Karpas-422 (cell line): ENCODE results near the gene COLEC12. TPM values are rescaled to one million over a fixed set of nuclear protein-coding genes. Genes with fewer than 3 reads are reported as not detected.
"Not testable (repeated sequence)": the region's sequence is repeated elsewhere in the genome, so short reads cannot be mapped to it uniquely, and the experiment has no call there.

Source experiments
- DNase-seq: peaks from one replicate; pipeline ENCODE4 v3.0.0-alpha.2; 2015
- H2AFZ ChIP-seq: fragments of 200-600 bp; sonication (generic); 2 replicates; pipeline ENCODE4 v1.6.1; 2014; ENCODE audit warnings: antibody characterized with exemption, low read length, mixed read lengths
- H3K27ac ChIP-seq: fragments of 200-600 bp; sonication (generic); 2 replicates; pipeline ENCODE4 v1.5.1; 2014; ENCODE audit warnings: mild to moderate bottlenecking, low read length, moderate library complexity
- H3K27me3 ChIP-seq: fragments of 200-600 bp; sonication (generic); 2 replicates; pipeline ENCODE4 v1.6.1; 2014; ENCODE audit warnings: low read length, mixed read lengths
- H3K36me3 ChIP-seq: fragments of 200-600 bp; sonication (generic); 2 replicates; pipeline ENCODE4 v1.6.1; 2014; ENCODE audit warnings: low read length, mixed read lengths; ENCODE audit not compliant: insufficient read depth
- H3K4me1 ChIP-seq: fragments of 200-600 bp; sonication (generic); 2 replicates; pipeline ENCODE4 v1.6.1; 2014; ENCODE audit warnings: mild to moderate bottlenecking, low read length, mixed read lengths
- H3K4me2 ChIP-seq: fragments of 200-600 bp; sonication (generic); 2 replicates; pipeline ENCODE4 v1.6.1; 2014; ENCODE audit warnings: low read length, low read depth, mild to moderate bottlenecking; ENCODE audit not compliant: poor library complexity, severe bottlenecking
- H3K4me3 ChIP-seq: fragments of 200-600 bp; sonication (generic); 2 replicates; pipeline ENCODE4 v1.5.1; 2014; ENCODE audit warnings: mild to moderate bottlenecking, antibody characterized with exemption, low read length, mixed read lengths
- H3K79me2 ChIP-seq: fragments of 200-600 bp; sonication (generic); 2 replicates; pipeline ENCODE4 v1.6.1; 2014; ENCODE audit warnings: mild to moderate bottlenecking, low read length, mixed read lengths
- H3K9ac ChIP-seq: fragments of 200-600 bp; sonication (generic); 2 replicates; pipeline ENCODE4 v1.6.0; 2014; ENCODE audit warnings: low read length
- H3K9me2 ChIP-seq: fragments of 200-600 bp; sonication (generic), shearing (Covaris generic); replicated peaks from 2 replicates; pipeline ENCODE4 v1.6.0; 2014; ENCODE audit warnings: mild to moderate bottlenecking, low read length, moderate library complexity; ENCODE audit not compliant: insufficient read depth
- H3K9me3 ChIP-seq: fragments of 300-700, 200-600 bp; sonication (generic); 2 replicates; pipeline ENCODE4 v1.6.1; 2014; ENCODE audit warnings: low read length, mixed read lengths
- H4K20me1 ChIP-seq: fragments of 200-600 bp; sonication (generic); 2 replicates; pipeline ENCODE4 v1.6.1; 2014; ENCODE audit warnings: mild to moderate bottlenecking, antibody characterized with exemption, low read length, low read depth; ENCODE audit not compliant: insufficient read depth
- total RNA-seq: library from RNA; depleted of rRNA; stranded (reverse); fragments of >200 nt; shearing (Covaris generic); gene quantifications from 2 replicates; pipeline ENCODE4 v1.2.3, GENCODE V29; 2014; ENCODE audit warnings: low replicate concordance

COLEC12 gene
- total RNA-seq, 1 experiment from 2014 or later, result not detected

- H3K9me2 ChIP-seq, result no peaks in the 10 kb centered on the region
- no peak overlapping the region for H3K4me3 ChIP-seq
- no peak overlapping the region for H3K9ac ChIP-seq
- no peaks in the 10 kb centered on the region for H4K20me1 ChIP-seq
- H3K36me3 ChIP-seq, result no peaks in the 10 kb centered on the region
- no peak overlapping the region for H2AFZ ChIP-seq
- no peaks in the 10 kb centered on the region for H3K27me3 ChIP-seq
- no peak overlapping the region for H3K27ac ChIP-seq
- no peaks in the 10 kb centered on the region for H3K4me1 ChIP-seq
- H3K4me2 ChIP-seq, result no peak overlapping the region
- H3K79me2 ChIP-seq, result no peaks in the 10 kb centered on the region
- H3K9me3 ChIP-seq, result no peaks in the 10 kb centered on the region
- DNase-seq, result no peak
These were observed 92.1 kb downstream of the COLEC12 start for GRCh38 chr18:408367-408766.

DNA sequence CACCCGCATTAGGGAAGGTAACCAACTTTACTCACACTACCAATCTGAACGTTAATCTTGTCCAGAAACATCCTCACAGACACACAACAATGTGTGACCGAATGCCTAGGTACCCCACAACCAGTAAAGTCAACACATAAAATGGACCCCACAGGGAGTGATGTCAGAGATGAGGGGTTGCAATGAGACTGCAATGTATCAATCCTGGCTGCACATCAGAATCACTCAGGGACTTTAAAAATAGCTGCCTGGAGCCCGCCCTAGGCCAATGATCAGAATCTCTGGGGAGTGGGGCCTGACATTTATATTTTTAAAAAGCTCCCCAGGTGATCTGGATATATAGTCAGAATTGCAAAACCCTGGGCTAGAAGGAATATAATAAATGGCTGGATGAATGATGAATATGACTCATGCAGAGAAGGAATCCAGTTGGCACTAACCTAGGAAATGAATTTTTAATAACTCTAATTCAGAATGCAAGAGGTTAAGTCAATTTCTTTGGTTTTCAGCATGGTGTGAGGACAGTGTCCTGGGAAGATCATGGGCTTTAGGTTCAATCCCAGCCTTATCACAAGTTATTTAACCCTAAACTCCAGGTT is 92.8 kb downstream of the COLEC12 start:
- H4K20me1 ChIP-seq, result no peaks in the 10 kb centered on the region
- no peaks in the 10 kb centered on the region for H3K9me3 ChIP-seq
- no peak for DNase-seq
- no peaks in the 10 kb centered on the region for H3K36me3 ChIP-seq
- H3K4me1 ChIP-seq, result no peaks in the 10 kb centered on the region
- no peak overlapping the region for H3K27ac ChIP-seq
- H3K79me2 ChIP-seq, result no peaks in the 10 kb centered on the region
- no peak overlapping the region for H3K4me2 ChIP-seq
- no peak overlapping the region for H3K9ac ChIP-seq
- no peaks in the 10 kb centered on the region for H3K9me2 ChIP-seq
- no peak overlapping the region for H3K4me3 ChIP-seq
- H3K27me3 ChIP-seq, result no peaks in the 10 kb centered on the region
- no peak overlapping the region for H2AFZ ChIP-seq

GRCh38 chr18:407191-407590 is 93.3 kb downstream of the COLEC12 start:
- Histone ChIP-seq H4K20me1 (no peaks in the 10 kb centered on the region), H3K4me1 (no peaks in the 10 kb centered on the region), H3K9me3 (no peaks in the 10 kb centered on the region), H3K36me3 (no peaks in the 10 kb centered on the region), H2AFZ (no peak overlapping the region), H3K9ac (no peak overlapping the region), H3K27me3 (no peaks in the 10 kb centered on the region), H3K9me2 (no peaks in the 10 kb centered on the region), H3K4me2 (no peak overlapping the region), H3K79me2 (no peaks in the 10 kb centered on the region), H3K27ac (no peak overlapping the region), H3K4me3 (no peak overlapping the region)
- no peak for DNase-seq

- Histone ChIP-seq H3K4me1 (no peaks in the 10 kb centered on the region), H3K79me2 (no peaks in the 10 kb centered on the region), H3K27ac (no peak overlapping the region), H2AFZ (no peak overlapping the region), H3K27me3 (no peaks in the 10 kb centered on the region), H3K36me3 (no peaks in the 10 kb centered on the region), H3K4me3 (no peak overlapping the region), H3K9ac (no peak overlapping the region), H3K9me2 (no peaks in the 10 kb centered on the region), H3K9me3 (no peaks in the 10 kb centered on the region), H4K20me1 (no peaks in the 10 kb centered on the region), H3K4me2 (no peak overlapping the region)
- no peak for DNase-seq
These were observed 93.8 kb downstream of the COLEC12 start for GRCh38 chr18:406677-407076.

DNA sequence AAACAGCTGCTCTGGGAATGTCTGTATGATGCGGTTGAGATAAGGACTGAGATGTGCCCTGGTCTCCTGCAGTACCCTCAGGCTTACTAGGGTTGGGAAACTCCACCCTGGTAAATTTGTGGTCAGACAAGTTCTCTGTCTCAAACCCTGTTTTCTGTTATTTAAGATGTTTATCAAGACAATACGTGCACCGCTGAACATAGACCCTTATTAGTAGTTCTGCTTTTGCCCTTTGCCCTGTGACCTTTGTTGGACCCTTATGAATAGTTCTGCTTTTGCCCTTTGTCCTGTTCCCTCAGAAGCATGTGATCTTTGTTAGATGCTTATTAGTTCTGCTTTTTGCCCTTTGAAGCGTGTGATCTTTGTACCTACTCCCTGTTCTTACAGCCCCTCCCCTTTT is 95.5 kb downstream of the COLEC12 start:
- H3K27ac ChIP-seq, H4K20me1 ChIP-seq, H3K9me3 ChIP-seq, H3K9me2 ChIP-seq, H3K27me3 ChIP-seq, DNase-seq, H3K4me3 ChIP-seq, H3K36me3 ChIP-seq, H3K9ac ChIP-seq, H3K4me2 ChIP-seq, H3K4me1 ChIP-seq, H3K79me2 ChIP-seq, H2AFZ ChIP-seq: not testable (repeated sequence)

DNA sequence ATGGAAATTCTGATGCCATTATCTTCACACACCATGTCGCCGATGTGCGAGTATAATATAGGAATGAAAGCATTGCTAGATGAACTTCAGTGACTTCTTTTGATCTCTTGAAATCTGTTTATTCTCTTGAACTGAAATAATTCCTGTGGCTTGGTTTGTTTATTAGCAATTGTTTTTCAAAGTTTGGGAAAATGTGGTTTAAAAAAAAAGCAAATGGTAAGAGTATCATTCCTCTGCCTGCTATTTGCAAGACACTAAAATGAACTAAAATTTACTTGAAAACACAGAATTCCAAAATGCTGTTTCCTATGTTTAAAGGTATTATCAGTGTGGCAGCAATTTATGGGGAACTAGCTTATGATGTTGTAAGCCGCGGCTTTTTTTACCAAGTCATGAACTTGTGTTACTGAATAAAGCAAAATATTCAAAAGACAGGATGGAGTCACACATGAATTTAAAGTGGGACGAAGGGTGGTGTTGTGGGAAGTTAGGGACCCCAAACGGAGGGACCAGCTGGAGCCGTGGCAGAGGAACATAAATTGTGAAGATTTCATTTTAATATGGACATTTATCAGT is 96.4 kb downstream of the COLEC12 start:
- Histone ChIP-seq H3K27ac (no peak overlapping the region), H3K79me2 (no peaks in the 10 kb centered on the region), H3K27me3 (no peaks in the 10 kb centered on the region), H2AFZ (no peak overlapping the region), H3K9me3 (no peaks in the 10 kb centered on the region), H3K4me3 (no peak overlapping the region), H3K9ac (no peak overlapping the region), H4K20me1 (no peaks in the 10 kb centered on the region), H3K4me1 (no peaks in the 10 kb centered on the region), H3K36me3 (no peaks in the 10 kb centered on the region), H3K4me2 (no peak overlapping the region), H3K9me2 (no peaks in the 10 kb centered on the region)
- DNase-seq, result no peak

DNA sequence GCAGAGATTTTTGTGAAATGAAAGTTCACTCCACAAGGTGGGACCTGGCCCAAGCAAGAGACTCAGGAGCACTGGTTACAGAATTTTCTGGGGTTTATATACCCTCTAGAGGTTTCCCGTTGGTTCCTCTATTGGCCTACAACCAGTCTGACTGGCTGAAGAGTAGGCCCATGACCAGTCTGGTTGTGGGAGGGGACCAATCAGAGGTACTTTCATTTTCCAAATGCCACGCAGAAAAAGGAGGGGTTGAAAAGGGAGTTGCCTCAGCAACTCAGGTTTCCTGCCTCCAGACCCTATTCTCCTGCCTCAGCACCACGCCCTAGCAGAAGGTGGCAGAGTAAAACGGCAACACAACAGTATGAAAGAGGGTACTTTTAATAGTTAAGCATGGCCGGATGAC is 98.4 kb downstream of the COLEC12 start:
- no peaks in the 10 kb centered on the region for H3K27me3 ChIP-seq
- H3K4me1 ChIP-seq, result no peaks in the 10 kb centered on the region
- no peak overlapping the region for H3K9ac ChIP-seq
- DNase-seq, result no peak
- H3K4me3 ChIP-seq, result no peak overlapping the region
- H3K4me2 ChIP-seq, result no peak overlapping the region
- no peaks in the 10 kb centered on the region for H4K20me1 ChIP-seq
- H3K9me2 ChIP-seq, result no peaks in the 10 kb centered on the region
- H3K79me2 ChIP-seq, result no peaks in the 10 kb centered on the region
- H2AFZ ChIP-seq, result no peak overlapping the region
- no peak overlapping the region for H3K27ac ChIP-seq
- no peaks in the 10 kb centered on the region for H3K9me3 ChIP-seq
- H3K36me3 ChIP-seq, result no peaks in the 10 kb centered on the region

DNA sequence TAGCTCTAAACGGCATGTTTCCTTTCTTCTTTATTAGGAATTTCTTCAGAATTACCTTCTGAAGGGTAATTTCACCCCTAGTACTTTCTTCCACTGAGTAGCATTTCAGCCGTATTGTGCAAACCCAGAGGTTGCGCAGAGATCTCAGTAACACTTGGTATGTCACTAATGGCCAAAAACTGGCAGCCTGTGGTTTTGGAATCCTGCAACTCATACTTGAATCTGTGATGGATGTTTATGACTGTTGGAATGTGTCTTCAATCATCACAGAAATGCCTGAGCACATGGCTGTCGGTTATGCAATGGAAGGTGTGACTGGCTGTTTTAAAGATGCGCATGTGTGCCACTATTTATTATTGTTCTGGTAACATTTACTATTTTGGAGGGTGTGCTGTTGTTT is 100.0 kb downstream of the COLEC12 start:
- Histone ChIP-seq H3K9me3 (no peaks in the 10 kb centered on the region), H3K36me3 (no peaks in the 10 kb centered on the region), H3K4me2 (no peak overlapping the region), H3K4me1 (no peaks in the 10 kb centered on the region), H2AFZ (no peak overlapping the region), H3K9me2 (no peaks in the 10 kb centered on the region), H3K79me2 (no peaks in the 10 kb centered on the region), H3K27me3 (no peaks in the 10 kb centered on the region), H3K9ac (no peak overlapping the region), H4K20me1 (no peaks in the 10 kb centered on the region), H3K27ac (no peak overlapping the region), H3K4me3 (no peak overlapping the region)
- DNase-seq, result no peak
